GM23338 (cell line): Measurements from ENCODE around the gene GART. TPM values are rescaled to one million over a fixed set of nuclear protein-coding genes. Genes with fewer than 3 reads are reported as not detected.

Experiments used
- ATAC-seq: fragments of 200-7000 bp; cut with Tn5 transposase; 3 replicates; pipeline ENCODE4 v1.9.1; 2020
- DNase-seq: peaks from one replicate; pipeline ENCODE4 v3.0.0-alpha.2; 2015; ENCODE audit warnings: low spot score
- H2AFZ ChIP-seq: fragments of 200-600 bp; sonication (generic); 2 replicates; pipeline ENCODE4 v1.8.0; 2016; ENCODE audit warnings: antibody characterized with exemption, mild to moderate bottlenecking, moderate library complexity
- H3F3A ChIP-seq: fragments of 200-600 bp; sonication (generic); replicated peaks from 2 replicates; pipeline ENCODE4 v1.8.0; 2017; ENCODE audit warnings: antibody characterized with exemption, mixed run types, low read depth
- H3K27ac ChIP-seq: fragments of 200-600 bp; sonication (generic); 2 replicates; pipeline ENCODE4 v1.6.1; 2016; ENCODE audit warnings: low read depth
- H3K27me3 ChIP-seq: fragments of 200-600 bp; sonication (generic); 2 replicates; pipeline ENCODE4 v1.8.0; 2016; ENCODE audit warnings: mild to moderate bottlenecking, mixed run types, moderate library complexity; ENCODE audit not compliant: insufficient read depth
- H3K36me3 ChIP-seq: fragments of 200-600 bp; sonication (generic); 2 replicates; pipeline ENCODE4 v1.8.0; 2016; ENCODE audit warnings: mild to moderate bottlenecking; ENCODE audit not compliant: insufficient read depth
- H3K4me1 ChIP-seq: fragments of 200-600 bp; sonication (generic); 2 replicates; pipeline ENCODE4 v1.8.0; 2016; ENCODE audit warnings: mild to moderate bottlenecking, moderate library complexity; ENCODE audit not compliant: insufficient read depth
- H3K4me2 ChIP-seq: fragments of 200-600 bp; sonication (generic); 2 replicates; pipeline ENCODE4 v1.7.1; 2017; ENCODE audit warnings: mixed run types
- H3K4me3 ChIP-seq: fragments of 200-600 bp; sonication (generic); 2 replicates; pipeline ENCODE4 v1.6.1; 2016; ENCODE audit warnings: mixed run types
- H3K79me2 ChIP-seq: fragments of 200-600 bp; sonication (generic); replicated peaks from 2 replicates; pipeline ENCODE4 v1.8.0; 2017; ENCODE audit warnings: mild to moderate bottlenecking; ENCODE audit not compliant: insufficient read depth
- H3K9me2 ChIP-seq: fragments of 200-600 bp; sonication (generic); 2 replicates; pipeline ENCODE4 v1.8.0; 2017; ENCODE audit not compliant: insufficient read depth
- H4K20me1 ChIP-seq: fragments of 200-600 bp; sonication (generic); replicated peaks from 2 replicates; pipeline ENCODE4 v1.8.0; 2017; ENCODE audit warnings: mild to moderate bottlenecking; ENCODE audit not compliant: insufficient read depth
- H3K27ac Mint-ChIP-seq: 2 replicates; pipeline ENCODE4 v1.8.0; 2020; ENCODE audit warnings: inconsistent platforms, mild to moderate bottlenecking, moderate library complexity, mixed read lengths
- H3K27me3 Mint-ChIP-seq: 3 replicates; pipeline ENCODE4 v1.8.0; 2022; ENCODE audit warnings: low read depth, mild to moderate bottlenecking, moderate library complexity, mixed read lengths, inconsistent platforms; ENCODE audit not compliant: insufficient read depth, poor library complexity
- H3K36me3 Mint-ChIP-seq: 3 replicates; pipeline ENCODE4 v1.8.0; 2021; ENCODE audit warnings: low read depth, mild to moderate bottlenecking, inconsistent platforms, moderate library complexity, mixed read lengths
- H3K4me1 Mint-ChIP-seq: 3 replicates; pipeline ENCODE4 v1.8.0; 2020; ENCODE audit warnings: mild to moderate bottlenecking, inconsistent platforms, mixed read lengths
- H3K4me3 Mint-ChIP-seq: 3 replicates; pipeline ENCODE4 v1.8.0; 2021; ENCODE audit warnings: moderate library complexity, mild to moderate bottlenecking, inconsistent platforms, mixed read lengths
- H3K9me3 Mint-ChIP-seq: 3 replicates; pipeline ENCODE4 v1.8.0; 2020; ENCODE audit warnings: moderate library complexity, mild to moderate bottlenecking, inconsistent platforms, mixed read lengths
- CREB1 ChIP-seq: fragments of 250-450 bp; sonication (Bioruptor Pico); IDR thresholded peaks from 2 replicates; pipeline ENCODE4 v1.5.0; 2020; ENCODE audit warnings: low read depth, mild to moderate bottlenecking, moderate library complexity
- ETS1 ChIP-seq: IDR thresholded peaks from 2 replicates; pipeline ENCODE4 v1.6.1; 2016; ENCODE audit warnings: antibody characterized with exemption
- EZH2 ChIP-seq: fragments of 200-600 bp; sonication (generic); IDR thresholded peaks from one replicate; pipeline ENCODE4 v1.8.0; 2017; ENCODE audit warnings: antibody characterized with exemption, mild to moderate bottlenecking, low read depth; ENCODE audit not compliant: unreplicated experiment
- EZH2phosphoT487 ChIP-seq: fragments of 200-600 bp; sonication (generic); IDR thresholded peaks from one replicate; pipeline ENCODE4 v1.8.1; 2018; ENCODE audit warnings: antibody characterized with exemption; ENCODE audit not compliant: unreplicated experiment
- JUNB ChIP-seq: IDR thresholded peaks from one replicate; pipeline ENCODE4 v1.6.1; 2016; ENCODE audit warnings: antibody characterized with exemption; ENCODE audit not compliant: unreplicated experiment
- NANOG ChIP-seq: IDR thresholded peaks from 2 replicates; pipeline ENCODE4 v1.6.1; 2016; ENCODE audit warnings: antibody characterized with exemption, borderline replicate concordance
- REST ChIP-seq: IDR thresholded peaks from one replicate; pipeline ENCODE4 v1.6.1; 2018; ENCODE audit warnings: antibody characterized with exemption; ENCODE audit not compliant: unreplicated experiment
- STAT1 ChIP-seq: IDR thresholded peaks from one replicate; pipeline ENCODE4 v1.6.1; 2016; ENCODE audit warnings: antibody characterized with exemption; ENCODE audit not compliant: unreplicated experiment
- ZNF114 ChIP-seq: fragments of 250-450 bp; sonication (Bioruptor Pico); IDR thresholded peaks from 2 replicates; pipeline ENCODE4 v1.5.0; 2020; ENCODE audit warnings: mild to moderate bottlenecking, moderate library complexity
- ZNF331 ChIP-seq: fragments of 250-450 bp; sonication (Bioruptor Pico); IDR thresholded peaks from 2 replicates; pipeline ENCODE4 v1.5.0; 2020; ENCODE audit warnings: low read depth, mild to moderate bottlenecking, moderate library complexity
- ZNF462 ChIP-seq: fragments of 250-450 bp; sonication (Bioruptor Pico); IDR thresholded peaks from 2 replicates; pipeline ENCODE4 v1.5.0; 2020; ENCODE audit warnings: mild to moderate bottlenecking, moderate library complexity
- polyA plus RNA-seq: library from polyadenylated mRNA; unstranded; fragments of >200 nt; fragmentation: Nextera tagmentation; extraction: Ambion mirVana; gene quantifications from 2 replicates; pipeline ENCODE4 v1.2.1, GENCODE V29; 2016
- total RNA-seq: library from RNA; depleted of rRNA; stranded (reverse); fragments of >200 nt; shearing (Covaris generic); gene quantifications from 2 replicates; pipeline ENCODE4 v1.2.3, GENCODE V29; 2014
- TF ChIP-seq, protein P1 (sequence below), 2 experiments: fragments of 200-600 bp in 1 of 2; sonication (generic) in 1 of 2; conservative IDR thresholded peaks; 2 replicates each; pipeline versions ENCODE4 v1.5.1 to v1.6.1; 2016 to 2017; ENCODE audit warnings: antibody characterized with exemption in 2 of 2, low read depth in 2 of 2, mild to moderate bottlenecking in 2 of 2, moderate library complexity in 1 of 2

The GART gene
- total and polyA plus RNA-seq, 2 experiments from 2014 or later = 87.6 to 224 TPM

DNA sequence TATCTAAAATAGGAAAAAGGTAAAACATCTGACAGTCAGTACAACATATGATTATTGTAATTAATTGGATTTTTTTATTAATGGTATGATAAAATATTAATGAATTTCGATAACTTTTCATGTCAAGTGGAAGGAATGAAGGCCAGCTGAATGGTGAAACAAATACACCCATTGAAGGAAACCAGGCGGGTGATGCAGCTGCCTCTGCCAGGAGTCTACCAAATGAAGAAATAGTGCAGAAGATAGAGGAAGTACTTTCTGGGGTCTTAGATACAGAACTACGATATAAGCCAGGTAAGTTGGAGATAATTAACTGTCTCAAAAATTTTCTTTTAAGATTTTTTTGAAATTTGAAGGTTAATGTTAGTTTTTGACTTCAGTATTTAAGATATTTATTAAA lies 4.2 kb upstream of the GART start:
- Histone ChIP-seq H3K27ac (no peak overlapping the region), H3K79me2 (peaks cover 90% of the 10 kb centered on the region), H3K4me2 (no peak overlapping the region), H3K4me1 (peaks cover 7% of the 10 kb centered on the region), H3F3A (peaks cover 13% of the 10 kb centered on the region), H4K20me1 (peaks cover 39% of the 10 kb centered on the region), H3K4me3 (no peak overlapping the region), H2AFZ (no peak overlapping the region), H3K36me3 (peaks cover 29% of the 10 kb centered on the region), H3K9me2 (no peaks in the 10 kb centered on the region), H3K27me3 (no peaks in the 10 kb centered on the region)
- Mint-ChIP-seq H3K36me3 (peaks cover 67% of the 10 kb centered on the region), H3K27me3 (peaks cover 8% of the 10 kb centered on the region), H3K9me3 (no peaks in the 10 kb centered on the region), H3K4me3 (no peak overlapping the region; the same call in 2 of the 3 replicates), H3K4me1 (no peaks in the 10 kb centered on the region; the same call in 1 of the 3 replicates), H3K27ac (no peak overlapping the region)
- no peak for TF ChIP-seq REST
- TF ChIP-seq CREB1 (CRISPR knock-in tag) = no peak
- no peak for TF ChIP-seq EZH2phosphoT487
- no peak for TF ChIP-seq ZNF114 (CRISPR knock-in tag)
- no peak for TF ChIP-seq ZNF331 (CRISPR knock-in tag)
- no peak for TF ChIP-seq EZH2
- TF ChIP-seq ZNF462 (CRISPR knock-in tag) = no peak
- no peak for TF ChIP-seq JUNB
- TF ChIP-seq, protein P1, sequence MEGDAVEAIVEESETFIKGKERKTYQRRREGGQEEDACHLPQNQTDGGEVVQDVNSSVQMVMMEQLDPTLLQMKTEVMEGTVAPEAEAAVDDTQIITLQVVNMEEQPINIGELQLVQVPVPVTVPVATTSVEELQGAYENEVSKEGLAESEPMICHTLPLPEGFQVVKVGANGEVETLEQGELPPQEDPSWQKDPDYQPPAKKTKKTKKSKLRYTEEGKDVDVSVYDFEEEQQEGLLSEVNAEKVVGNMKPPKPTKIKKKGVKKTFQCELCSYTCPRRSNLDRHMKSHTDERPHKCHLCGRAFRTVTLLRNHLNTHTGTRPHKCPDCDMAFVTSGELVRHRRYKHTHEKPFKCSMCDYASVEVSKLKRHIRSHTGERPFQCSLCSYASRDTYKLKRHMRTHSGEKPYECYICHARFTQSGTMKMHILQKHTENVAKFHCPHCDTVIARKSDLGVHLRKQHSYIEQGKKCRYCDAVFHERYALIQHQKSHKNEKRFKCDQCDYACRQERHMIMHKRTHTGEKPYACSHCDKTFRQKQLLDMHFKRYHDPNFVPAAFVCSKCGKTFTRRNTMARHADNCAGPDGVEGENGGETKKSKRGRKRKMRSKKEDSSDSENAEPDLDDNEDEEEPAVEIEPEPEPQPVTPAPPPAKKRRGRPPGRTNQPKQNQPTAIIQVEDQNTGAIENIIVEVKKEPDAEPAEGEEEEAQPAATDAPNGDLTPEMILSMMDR (conservative IDR thresholded peaks at IDR 0.05; ENCODE audit: low read depth in 2 of 2) = no peak
- TF ChIP-seq STAT1 = no peak
- no peak for TF ChIP-seq ETS1
- TF ChIP-seq NANOG = no peak
- DNase-seq = no peak
- ATAC-seq = no peak
